ENCODE results near the gene ZNF280D.

ZNF280D gene

GRCh38 chr15:56690733-56691132, 42.6 kb downstream of the ZNF280D start:
- H3K79me2 ChIP-seq (ENCODE audit: low read length): no peaks in the 10 kb centered on the region
- H3K9ac ChIP-seq (ENCODE audit: low read length): no peak overlapping the region
- no peaks in the 10 kb centered on the region for H3K27me3 ChIP-seq (ENCODE audit: low read depth, low read length)
- no peaks in the 10 kb centered on the region for H3K9me3 ChIP-seq (ENCODE audit: insufficient read depth, low read length)
- H3K36me3 ChIP-seq (replicated peaks; ENCODE audit: low read depth, low read length): no peaks in the 10 kb centered on the region
- no peak overlapping the region for H2AFZ ChIP-seq (ENCODE audit: low read depth, low read length)
- TF ChIP-seq EZH2phosphoT487 (IDR thresholded peaks at IDR 0.05; ENCODE audit: low read depth): no peak
- TF ChIP-seq, protein P1, sequence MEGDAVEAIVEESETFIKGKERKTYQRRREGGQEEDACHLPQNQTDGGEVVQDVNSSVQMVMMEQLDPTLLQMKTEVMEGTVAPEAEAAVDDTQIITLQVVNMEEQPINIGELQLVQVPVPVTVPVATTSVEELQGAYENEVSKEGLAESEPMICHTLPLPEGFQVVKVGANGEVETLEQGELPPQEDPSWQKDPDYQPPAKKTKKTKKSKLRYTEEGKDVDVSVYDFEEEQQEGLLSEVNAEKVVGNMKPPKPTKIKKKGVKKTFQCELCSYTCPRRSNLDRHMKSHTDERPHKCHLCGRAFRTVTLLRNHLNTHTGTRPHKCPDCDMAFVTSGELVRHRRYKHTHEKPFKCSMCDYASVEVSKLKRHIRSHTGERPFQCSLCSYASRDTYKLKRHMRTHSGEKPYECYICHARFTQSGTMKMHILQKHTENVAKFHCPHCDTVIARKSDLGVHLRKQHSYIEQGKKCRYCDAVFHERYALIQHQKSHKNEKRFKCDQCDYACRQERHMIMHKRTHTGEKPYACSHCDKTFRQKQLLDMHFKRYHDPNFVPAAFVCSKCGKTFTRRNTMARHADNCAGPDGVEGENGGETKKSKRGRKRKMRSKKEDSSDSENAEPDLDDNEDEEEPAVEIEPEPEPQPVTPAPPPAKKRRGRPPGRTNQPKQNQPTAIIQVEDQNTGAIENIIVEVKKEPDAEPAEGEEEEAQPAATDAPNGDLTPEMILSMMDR (IDR thresholded peaks at IDR 0.05; ENCODE audit: low read depth, low read length): no peak
- H3K4me3 ChIP-seq (ENCODE audit: low read length): no peak overlapping the region
- H3K4me2 ChIP-seq (ENCODE audit: low read length): no peak overlapping the region
- no peaks in the 10 kb centered on the region for H4K20me1 ChIP-seq (ENCODE audit: insufficient read depth, low read length)
- no peak overlapping the region for H3K27ac ChIP-seq (ENCODE audit: low read length)
- no peaks in the 10 kb centered on the region for H3K4me1 ChIP-seq (ENCODE audit: low read length)

GRCh38 chr15:56683908-56684307, 49.4 kb downstream of the ZNF280D start:
- Histone ChIP-seq H2AFZ (ENCODE audit: low read depth, low read length) (no peak overlapping the region), H3K4me2 (ENCODE audit: low read length) (no peak overlapping the region), H3K9ac (ENCODE audit: low read length) (no peak overlapping the region)

GRCh38 chr15:56681113-56681512, 52.2 kb downstream of the ZNF280D start:
- H3K9ac ChIP-seq (ENCODE audit: low read length): no peak overlapping the region
- no peak overlapping the region for H3K27ac ChIP-seq (ENCODE audit: low read length)
- H4K20me1 ChIP-seq (ENCODE audit: insufficient read depth, low read length): no peaks in the 10 kb centered on the region
- H3K4me2 ChIP-seq (ENCODE audit: low read length): no peak overlapping the region
- H3K36me3 ChIP-seq (replicated peaks; ENCODE audit: low read depth, low read length): peaks cover 3% of the 10 kb centered on the region
- H3K79me2 ChIP-seq (ENCODE audit: low read length): no peaks in the 10 kb centered on the region
- no peaks in the 10 kb centered on the region for H3K4me1 ChIP-seq (ENCODE audit: low read length)
- no peaks in the 10 kb centered on the region for H3K27me3 ChIP-seq (ENCODE audit: low read depth, low read length)
- no peak for TF ChIP-seq EZH2phosphoT487 (IDR thresholded peaks at IDR 0.05; ENCODE audit: low read depth)
- no peaks in the 10 kb centered on the region for H3K9me3 ChIP-seq (ENCODE audit: insufficient read depth, low read length)
- no peak overlapping the region for H2AFZ ChIP-seq (ENCODE audit: low read depth, low read length)
- H3K4me3 ChIP-seq (ENCODE audit: low read length): no peak overlapping the region

More at GRCh38 chr15:56683908-56684307, 49.4 kb downstream of the ZNF280D start:
- H3K36me3 ChIP-seq (replicated peaks; ENCODE audit: low read depth, low read length): no peaks in the 10 kb centered on the region
- H3K9me3 ChIP-seq (ENCODE audit: insufficient read depth, low read length): no peaks in the 10 kb centered on the region
- H3K27ac ChIP-seq (ENCODE audit: low read length): no peak overlapping the region
- H3K27me3 ChIP-seq (ENCODE audit: low read depth, low read length): no peaks in the 10 kb centered on the region
- no peak overlapping the region for H3K4me3 ChIP-seq (ENCODE audit: low read length)
- H3K4me1 ChIP-seq (ENCODE audit: low read length): no peaks in the 10 kb centered on the region
- no peaks in the 10 kb centered on the region for H3K79me2 ChIP-seq (ENCODE audit: low read length)
- no peaks in the 10 kb centered on the region for H4K20me1 ChIP-seq (ENCODE audit: insufficient read depth, low read length)
- TF ChIP-seq EZH2phosphoT487 (IDR thresholded peaks at IDR 0.05; ENCODE audit: low read depth): no peak
- TF ChIP-seq, protein P1 (IDR thresholded peaks at IDR 0.05; ENCODE audit: low read depth, low read length): no peak

DNA sequence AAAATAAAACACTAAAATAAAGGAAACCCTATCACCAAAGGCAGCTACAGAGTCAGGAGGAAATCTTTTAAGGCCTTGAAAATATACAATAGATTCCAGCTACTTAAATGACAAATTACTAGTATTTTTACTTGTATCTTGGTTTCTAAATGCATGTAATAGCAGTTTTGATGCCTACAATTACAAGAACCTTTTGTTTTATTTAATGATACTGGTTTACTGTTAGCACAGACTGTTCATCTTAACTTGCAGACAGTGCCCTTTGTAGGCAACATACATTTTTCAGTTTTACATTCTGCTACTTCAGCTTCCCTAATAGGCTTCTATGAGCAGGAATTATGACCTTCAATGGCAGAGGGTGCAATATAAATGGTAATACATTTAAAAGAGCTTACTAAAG, 54.1 kb downstream of the ZNF280D start:
- H3K4me2 ChIP-seq (ENCODE audit: low read length): no peak overlapping the region
- H3K9ac ChIP-seq (ENCODE audit: low read length): no peak overlapping the region
- no peaks in the 10 kb centered on the region for H3K4me1 ChIP-seq (ENCODE audit: low read length)
- TF ChIP-seq, protein P1 (IDR thresholded peaks at IDR 0.05; ENCODE audit: low read depth, low read length): no peak
- TF ChIP-seq EZH2phosphoT487 (IDR thresholded peaks at IDR 0.05; ENCODE audit: low read depth): no peak
- H3K27ac ChIP-seq (ENCODE audit: low read length): no peak overlapping the region
- H3K36me3 ChIP-seq (replicated peaks; ENCODE audit: low read depth, low read length): peaks cover 7% of the 10 kb centered on the region
- no peaks in the 10 kb centered on the region for H3K79me2 ChIP-seq (ENCODE audit: low read length)
- H3K27me3 ChIP-seq (ENCODE audit: low read depth, low read length): no peaks in the 10 kb centered on the region
- no peak overlapping the region for H2AFZ ChIP-seq (ENCODE audit: low read depth, low read length)
- no peaks in the 10 kb centered on the region for H4K20me1 ChIP-seq (ENCODE audit: insufficient read depth, low read length)
- no peaks in the 10 kb centered on the region for H3K9me3 ChIP-seq (ENCODE audit: insufficient read depth, low read length)
- no peak overlapping the region for H3K4me3 ChIP-seq (ENCODE audit: low read length)

GRCh38 chr15:56678571-56678970, 54.7 kb downstream of the ZNF280D start:
- Histone ChIP-seq H3K79me2 (ENCODE audit: low read length) (no peaks in the 10 kb centered on the region), H3K4me2 (ENCODE audit: low read length) (no peak overlapping the region), H2AFZ (ENCODE audit: low read depth, low read length) (no peak overlapping the region), H3K27ac (ENCODE audit: low read length) (no peak overlapping the region), H4K20me1 (ENCODE audit: insufficient read depth, low read length) (no peaks in the 10 kb centered on the region), H3K27me3 (ENCODE audit: low read depth, low read length) (no peaks in the 10 kb centered on the region), H3K9me3 (ENCODE audit: insufficient read depth, low read length) (no peaks in the 10 kb centered on the region), H3K36me3 (replicated peaks; ENCODE audit: low read depth, low read length) (peaks cover 7% of the 10 kb centered on the region), H3K9ac (ENCODE audit: low read length) (no peak overlapping the region), H3K4me1 (ENCODE audit: low read length) (no peaks in the 10 kb centered on the region), H3K4me3 (ENCODE audit: low read length) (no peak overlapping the region)
- no peak for TF ChIP-seq EZH2phosphoT487 (IDR thresholded peaks at IDR 0.05; ENCODE audit: low read depth)
- TF ChIP-seq, protein P1 (IDR thresholded peaks at IDR 0.05; ENCODE audit: low read depth, low read length): no peak

All from OCI-LY3 (cell line).